NCI-H2081 (cell line): ENCODE measurements around the gene ARHGEF7.
"Not testable (repeated sequence)": the region's sequence is repeated elsewhere in the genome, so short reads cannot be mapped to it uniquely, and the experiment has no call there.

Source experiments
- DNase-seq, 2 experiments: peaks; one replicate each; lab custom pipeline; 2025; lab: John Stamatoyannopoulos, UW

Gene ARHGEF7

DNA sequence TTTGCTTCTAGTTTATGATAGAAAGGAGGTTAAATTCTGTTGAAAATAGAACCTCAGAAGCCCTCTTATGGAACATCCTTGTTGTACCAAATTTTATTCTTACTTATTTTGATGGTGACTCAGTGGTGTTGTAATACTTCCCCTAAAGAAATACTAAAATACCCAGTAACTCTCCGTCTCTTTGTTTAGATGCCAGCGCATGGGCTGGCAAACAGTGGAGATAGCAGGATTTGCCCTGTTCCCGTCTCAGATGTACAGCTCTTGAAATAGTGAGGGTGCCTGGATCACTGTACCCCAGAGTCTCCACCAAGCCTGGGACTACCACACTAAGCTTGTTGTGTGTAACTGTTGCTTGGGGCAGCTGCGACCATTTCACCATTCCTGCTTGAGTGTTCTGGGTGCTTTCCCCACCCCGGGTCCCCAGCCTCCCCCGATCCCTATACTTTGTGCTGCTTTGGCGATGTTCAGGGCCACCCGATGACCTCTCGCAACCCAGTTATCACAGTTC lies 138.3 kb downstream of the ARHGEF7 start:
- DNase-seq: no peak

DNA sequence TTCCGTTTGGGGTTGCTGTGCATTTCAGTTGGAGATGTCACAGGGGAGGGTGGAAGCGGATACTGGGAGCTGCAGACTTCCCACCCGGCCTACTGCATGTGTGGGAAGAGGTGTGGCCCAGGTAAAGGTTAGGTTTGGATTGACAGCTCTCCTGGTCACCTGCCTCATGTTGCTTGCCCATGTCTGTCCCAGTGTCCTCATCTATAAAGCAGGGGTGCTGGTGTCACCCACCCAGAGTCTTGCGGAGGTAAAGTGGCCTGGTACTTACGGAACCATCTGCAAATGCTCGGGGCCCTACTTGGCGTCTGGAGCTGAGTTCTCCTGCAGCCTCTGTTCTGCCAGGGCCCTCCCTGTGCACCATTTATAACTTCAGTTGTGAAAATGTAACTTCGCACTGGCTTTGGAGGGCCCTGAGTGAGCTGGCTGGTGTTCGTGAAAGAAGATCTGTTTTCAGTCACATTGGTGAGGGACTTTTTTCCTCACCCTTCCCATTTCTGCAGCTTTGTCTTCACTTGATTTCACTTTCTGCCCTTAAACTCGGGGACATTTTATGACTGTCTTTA lies 140.2 kb downstream of the ARHGEF7 start:
- DNase-seq: no peak

DNA sequence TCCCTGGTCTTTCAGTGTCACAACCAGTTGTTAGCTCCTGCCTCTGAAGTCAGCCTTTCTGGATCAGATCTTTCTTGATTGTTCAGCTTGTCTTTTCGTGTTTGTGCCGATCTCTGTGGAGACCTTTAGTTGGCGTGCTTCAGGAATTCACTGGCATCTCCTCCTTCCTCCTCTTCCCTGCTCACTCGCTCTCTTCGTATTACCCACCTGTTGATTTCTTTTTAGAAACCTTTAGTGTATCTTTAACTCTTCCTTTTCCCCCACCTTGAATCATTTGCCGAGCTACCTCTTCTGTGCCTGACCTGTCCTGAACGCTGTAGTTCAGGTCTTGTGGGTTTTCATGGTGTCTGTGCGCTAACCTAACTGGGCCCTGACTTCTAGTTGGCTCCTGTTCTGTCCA lies 141.3 kb downstream of the ARHGEF7 start:
- DNase-seq: no peak

DNA sequence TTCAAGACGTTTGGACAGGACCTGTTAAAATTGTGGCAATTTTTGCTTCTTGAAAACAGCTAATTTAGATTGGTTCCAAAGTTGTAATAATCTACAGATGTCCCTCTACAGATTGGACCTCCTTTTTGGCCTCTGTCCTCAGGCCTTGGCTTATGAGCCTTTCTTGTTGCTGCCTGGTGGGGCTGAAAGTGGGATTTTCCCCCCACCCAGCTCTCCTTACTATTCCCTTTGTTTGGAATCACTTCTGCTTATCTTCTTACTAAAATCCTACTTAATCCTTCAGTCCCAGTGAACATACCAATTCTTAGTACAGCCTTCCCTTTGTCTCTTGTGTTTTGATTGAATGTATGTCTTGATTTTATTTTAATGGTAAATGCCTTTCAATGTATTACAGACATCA lies 141.8 kb downstream of the ARHGEF7 start:
- no peak for DNase-seq

DNA sequence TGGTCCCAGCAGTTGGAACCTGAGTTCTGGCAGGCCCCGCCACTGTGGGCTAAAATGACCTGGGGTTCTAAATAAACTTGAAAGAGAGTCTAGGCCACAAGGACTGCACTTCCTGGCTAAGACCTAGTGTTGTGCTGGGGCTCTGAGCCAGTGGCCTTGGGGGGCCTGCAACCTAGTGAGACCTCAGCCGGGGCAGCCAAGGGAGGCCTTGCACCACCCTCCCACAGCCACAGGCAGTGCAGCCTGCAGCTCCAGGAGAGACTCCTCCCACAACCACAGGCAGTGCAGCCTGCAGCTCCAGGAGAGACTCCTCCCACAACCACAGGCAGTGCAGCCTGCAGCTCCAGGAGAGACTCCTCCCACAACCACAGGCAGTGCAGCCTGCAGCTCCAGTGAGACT lies 142.8 kb downstream of the ARHGEF7 start:
- not testable (repeated sequence) for DNase-seq

DNA sequence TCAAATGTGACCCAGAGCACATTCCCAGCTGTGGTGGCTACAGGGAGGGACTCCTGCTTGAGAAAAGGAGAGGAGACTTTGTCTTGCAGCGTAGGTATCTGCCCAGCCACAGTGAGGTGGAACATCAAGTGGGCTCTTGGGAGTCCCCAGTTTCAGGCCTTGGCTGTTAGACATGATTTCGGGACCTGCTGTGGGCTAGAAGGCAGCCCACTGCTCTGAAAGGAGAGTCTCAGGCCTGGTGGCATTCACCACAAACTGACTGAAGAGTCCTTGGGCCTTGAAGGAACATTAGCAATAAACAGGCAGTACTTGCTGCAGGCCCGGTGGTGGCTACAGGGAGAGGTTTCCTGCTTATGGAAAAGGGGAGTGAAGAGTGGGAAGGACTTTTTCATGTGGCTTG lies 143.5 kb downstream of the ARHGEF7 start:
- DNase-seq: no peak

DNA sequence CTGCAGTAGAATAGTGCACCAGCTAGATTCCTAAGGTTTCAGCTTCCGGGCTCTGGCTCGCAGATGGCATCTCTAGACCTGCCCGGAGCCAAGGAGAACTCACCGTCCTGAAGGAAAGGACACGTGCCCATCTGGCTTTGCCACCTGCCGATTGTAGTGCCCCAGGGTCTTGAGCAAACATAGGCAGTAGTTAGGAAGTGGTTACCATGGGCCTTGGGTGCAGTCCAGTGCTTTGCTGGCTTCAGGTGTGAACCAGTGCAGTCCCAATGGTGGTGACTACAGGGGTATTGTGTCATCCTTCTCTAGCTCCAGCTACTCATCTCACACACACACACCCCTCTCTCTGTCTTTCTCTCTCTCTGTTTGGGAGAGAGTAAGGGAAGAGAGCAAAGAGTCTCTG lies 143.9 kb downstream of the ARHGEF7 start:
- no peak for DNase-seq

DNA sequence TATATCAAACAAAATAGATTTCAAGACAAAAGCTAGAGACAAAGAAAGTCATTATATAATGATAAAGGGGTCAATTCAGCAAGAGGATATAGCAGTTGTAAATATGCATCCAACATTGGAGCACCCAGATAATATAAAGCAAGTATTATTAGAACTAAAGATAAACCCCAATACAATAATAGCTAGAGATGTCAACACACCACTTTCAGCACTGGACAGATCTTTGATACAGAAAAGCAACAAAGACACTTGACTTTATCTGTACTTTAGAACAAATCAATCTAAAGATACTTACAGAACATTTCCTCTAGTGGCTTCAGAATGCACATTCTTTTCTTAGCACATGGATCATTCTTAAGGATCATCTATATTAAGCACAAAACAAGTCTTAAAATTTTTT lies 146.2 kb downstream of the ARHGEF7 start:
- DNase-seq: no peak

DNA sequence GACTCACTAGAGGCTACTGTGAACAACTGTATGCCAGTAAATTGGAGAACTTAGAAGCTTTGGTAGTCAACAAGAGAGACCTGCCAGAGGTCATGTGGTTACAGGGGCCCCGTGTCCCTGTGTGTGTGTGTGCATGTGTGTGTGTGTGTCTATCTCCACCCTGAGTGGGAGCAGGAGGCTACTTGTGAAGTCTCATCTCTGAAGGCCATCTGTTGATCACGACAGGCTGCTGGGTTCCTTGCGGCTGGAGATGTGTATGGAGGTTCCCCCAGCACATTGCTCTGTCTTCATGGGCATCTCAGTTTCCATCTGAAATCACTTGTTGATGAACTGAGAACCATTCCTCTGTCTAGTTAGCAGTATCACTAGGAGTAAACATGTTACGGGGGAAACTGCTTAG lies 147.2 kb downstream of the ARHGEF7 start:
- DNase-seq: no peak

DNA sequence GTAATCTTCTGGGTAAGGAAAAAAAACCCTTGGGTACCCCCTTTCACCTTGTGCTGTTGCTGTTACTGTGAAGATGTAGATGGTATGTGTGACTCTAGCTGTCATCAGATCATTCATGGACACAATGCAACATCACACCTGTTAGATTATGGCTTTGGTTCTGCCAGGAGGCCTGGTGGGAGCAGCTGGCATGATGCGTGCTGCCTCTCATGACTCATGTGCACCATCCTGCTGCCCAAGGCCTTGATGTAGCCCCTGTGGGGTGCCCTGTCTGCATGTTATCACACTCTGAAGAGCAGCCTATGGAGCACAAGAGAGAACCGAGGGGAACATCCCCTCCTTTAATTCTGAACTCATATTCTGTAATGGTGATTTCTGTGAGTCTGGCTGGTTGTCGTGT lies 147.6 kb downstream of the ARHGEF7 start:
- peak in 1 of 2 experiments; percentile 19 for DNase-seq

DNA sequence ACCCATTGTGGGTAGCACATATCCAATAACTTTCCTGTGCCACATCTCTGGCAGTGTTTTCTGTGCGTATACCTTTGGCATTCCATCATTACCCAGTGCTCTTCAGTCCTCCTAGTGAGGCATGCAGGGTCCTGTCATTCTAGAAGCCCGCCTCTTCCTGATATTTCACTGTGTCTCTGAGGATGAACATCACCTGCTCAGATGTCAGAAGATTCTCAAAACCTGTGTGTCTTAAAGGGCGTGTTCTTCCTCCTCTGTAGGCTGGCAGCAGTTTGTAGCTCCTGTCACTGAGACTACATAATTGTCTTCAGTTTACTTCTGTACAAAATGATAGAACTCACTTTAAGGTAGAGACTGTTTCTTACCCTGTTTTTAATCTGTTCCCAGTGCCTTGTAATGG lies 148.5 kb downstream of the ARHGEF7 start:
- no peak for DNase-seq

DNA sequence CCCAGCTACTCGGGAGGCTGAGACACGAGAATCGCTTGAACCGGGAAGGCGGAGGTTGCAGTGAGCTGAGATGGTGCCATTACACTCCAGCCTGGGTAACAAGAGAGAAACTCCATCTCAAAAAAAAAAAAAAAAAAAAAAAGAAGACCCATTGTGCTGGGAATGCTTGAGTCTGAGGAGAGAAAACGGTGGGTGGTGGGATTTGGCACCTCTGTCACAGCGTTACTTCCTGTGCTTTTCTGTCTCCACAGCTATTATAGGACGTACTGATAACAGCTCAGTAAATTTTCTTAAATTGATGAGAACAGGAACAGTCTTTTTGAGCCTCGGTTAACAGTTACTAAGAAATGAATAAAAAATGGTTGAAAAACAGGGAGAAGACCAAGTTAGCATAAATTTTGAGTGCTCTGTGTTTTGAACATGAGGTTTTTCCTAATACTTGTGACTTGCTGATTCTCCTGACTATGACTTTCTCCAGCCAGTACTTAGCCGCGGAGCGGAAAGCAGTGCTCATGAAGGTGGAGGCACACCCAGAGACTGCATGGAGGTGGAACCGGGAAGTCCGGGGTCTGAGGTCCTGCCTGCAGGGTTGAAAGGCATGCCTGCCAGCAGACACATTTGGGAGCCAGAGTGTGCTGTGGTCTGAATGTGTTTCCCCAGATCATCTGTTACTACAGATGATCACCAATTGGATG lies 150.0 kb downstream of the ARHGEF7 start:
- no peak for DNase-seq

DNA sequence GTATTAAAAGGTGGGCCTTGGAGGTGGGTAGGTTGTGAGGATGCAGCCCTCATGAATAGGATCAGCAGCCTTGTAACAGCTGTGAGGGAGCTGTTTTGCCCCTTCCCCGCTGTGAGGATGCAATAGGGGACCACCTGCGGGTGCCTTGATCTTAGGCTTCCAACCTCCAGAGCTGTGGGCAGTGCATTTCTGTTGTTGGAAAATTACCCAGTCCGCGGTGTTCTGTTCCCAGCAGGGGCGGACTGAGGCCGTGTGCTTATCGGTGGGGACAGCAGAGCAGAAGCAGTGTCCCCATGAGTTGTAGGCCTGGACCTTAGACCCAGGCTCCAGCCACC lies 150.6 kb downstream of the ARHGEF7 start:
- DNase-seq: no peak

DNA sequence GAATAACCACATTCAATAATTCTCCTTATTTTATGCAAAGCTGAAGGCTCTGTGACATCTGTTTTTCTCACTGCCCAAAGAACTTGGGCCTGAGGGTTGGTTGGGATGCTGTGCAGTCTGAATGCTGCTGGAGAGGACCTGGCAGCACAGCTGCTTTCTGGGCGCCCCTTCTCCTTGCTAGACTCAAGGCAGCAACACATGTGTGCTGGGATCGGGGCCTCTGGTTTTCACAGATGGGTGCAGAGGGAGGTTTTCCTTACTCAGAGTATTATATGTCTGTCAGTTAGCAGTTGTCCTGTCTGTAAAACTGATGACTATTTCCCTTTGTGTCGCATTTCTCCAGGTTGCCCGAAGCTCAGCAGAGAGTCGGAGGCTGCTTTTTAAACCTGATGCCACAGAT lies 152.1 kb downstream of the ARHGEF7 start:
- DNase-seq: no peak

DNA sequence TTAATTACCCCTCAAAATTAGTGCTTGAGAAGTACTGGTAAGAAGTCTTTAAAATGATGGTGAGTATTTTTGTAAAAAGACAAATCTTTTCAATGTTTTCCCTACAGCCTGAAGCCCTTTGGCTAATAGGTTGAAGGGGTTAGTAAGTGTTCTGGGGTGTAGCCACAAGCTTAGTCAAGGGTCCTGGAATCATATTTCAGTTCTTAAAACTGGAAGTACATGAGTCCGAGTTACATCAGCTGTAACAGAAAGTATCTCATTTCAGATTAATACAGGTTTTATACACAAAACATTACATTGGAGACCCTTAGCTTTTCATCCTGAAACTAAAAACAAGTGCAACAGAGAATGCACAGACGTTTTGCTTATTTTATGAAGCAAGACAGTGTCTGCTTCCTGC lies 152.7 kb downstream of the ARHGEF7 start:
- DNase-seq: no peak

DNA sequence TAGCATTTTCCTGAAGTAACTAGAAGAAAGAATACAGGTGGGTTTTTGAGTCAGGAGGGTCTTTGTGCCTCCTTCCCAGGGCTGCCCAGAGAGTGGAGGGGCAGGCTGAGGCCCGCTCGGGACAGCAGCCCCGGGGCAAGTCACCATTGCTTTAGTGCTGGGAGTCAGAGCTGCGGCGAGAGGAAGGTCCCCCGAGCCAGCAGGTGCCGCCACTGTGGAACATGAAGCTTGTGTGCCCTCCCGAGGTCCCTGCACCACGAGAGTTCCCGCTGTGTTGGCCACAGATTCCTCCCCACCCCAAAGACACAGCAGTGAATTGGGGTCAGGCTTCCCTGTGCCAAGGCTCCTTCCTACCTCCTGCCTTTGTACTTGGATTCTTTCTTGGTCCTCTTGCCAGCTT lies 154.4 kb downstream of the ARHGEF7 start:
- no peak for DNase-seq

DNA sequence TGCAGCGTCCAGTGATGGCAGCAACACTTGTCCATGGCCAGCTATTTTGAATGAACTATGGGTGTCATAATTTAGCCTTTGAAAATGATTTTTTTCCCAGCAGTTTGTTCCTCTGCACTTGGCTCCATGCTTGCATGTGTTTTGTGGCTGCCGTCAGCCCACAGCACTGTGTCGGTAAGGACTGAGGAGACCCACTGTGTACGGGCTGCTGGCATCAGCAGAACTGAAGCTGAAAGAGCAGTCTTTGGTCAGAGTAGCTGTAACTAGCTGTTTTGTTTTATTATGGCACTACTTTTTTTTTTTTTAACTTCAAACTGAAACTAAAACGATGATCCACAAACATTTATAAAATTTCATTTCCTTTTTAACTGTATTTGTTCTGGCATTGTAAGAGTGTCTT lies 155.0 kb downstream of the ARHGEF7 start:
- no peak for DNase-seq

DNA sequence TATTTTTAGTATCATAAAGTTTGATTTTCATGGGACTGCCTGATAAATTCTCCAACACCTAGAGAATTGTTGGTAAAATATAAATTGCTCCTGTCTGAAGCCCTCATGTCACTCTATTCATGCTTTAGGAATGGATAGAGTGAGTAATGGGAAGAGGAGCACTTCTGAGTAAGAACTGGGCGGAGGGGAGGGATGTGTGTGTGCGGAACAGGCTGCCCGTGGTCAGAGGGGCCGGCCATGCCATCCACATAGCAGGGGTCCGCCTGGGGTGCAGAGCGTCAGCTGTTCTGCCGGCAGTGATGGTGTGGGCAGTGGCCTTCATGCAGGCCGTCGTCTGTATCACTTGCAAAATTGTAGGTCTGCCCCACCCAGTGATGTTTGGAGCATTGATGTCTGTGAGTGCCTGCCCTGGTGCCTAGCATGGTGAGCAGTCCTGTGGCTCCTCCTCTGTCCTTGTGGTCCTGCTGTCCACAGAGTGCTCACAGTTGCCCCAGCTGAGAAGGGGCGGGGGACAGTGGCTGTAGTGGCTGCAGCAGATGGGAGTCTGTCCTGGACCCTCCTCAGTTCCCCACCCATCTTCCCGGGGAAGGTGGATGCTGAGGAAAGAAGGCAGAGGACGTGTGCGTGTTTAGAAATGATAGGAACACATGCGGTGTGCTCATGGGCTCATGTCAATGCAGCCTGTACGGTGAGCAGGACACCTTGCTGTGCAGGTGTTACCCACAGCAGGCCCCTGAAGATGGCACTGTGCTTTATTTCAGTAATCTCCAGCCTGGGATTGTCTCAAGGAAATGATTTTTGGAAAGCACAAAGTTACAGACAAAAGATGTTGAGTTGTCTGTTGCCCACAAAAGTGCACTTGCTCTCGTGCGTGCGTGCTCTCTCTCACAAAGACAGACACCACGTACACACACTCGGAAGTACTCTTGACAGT lies 155.9 kb downstream of the ARHGEF7 start:
- DNase-seq: no peak

DNA sequence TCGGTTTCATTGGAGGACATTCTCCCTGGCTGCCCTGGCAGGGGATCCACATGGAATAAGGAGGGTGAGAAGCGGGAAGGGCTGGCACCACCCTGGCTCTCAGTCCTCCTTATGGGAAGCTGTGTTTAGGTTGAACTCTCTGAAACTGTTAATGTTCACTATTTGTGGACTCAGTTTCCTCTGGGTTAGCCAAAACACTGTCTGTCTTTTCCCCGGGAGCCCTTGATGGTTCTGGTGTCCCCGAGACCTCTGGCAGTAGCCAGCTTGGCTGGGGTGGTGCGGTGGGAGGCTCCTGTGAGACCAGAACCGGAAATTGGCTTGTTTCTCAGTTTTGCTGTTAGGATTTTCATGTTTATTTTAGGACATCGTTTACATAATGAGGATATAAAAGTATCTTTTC lies 157.0 kb downstream of the ARHGEF7 start:
- DNase-seq: no peak

DNA sequence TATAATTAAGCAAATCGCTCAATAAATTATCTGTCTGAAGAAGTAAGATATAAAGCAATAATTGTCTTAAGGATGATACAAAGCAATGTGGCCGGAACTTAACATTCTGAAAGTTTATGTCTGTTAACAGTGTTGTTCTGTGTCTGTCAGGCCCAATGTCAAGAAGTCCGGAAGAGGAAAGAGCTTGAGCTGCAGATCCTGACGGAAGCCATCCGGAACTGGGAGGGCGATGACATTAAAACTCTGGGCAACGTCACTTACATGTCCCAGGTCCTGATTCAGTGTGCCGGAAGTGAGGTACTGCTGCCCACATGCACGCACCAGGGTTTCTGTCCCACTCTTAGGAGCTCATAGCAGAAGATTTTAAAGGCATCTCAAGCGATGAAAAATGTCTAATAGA lies 160.3 kb downstream of the ARHGEF7 start:
- no peak for DNase-seq

DNA sequence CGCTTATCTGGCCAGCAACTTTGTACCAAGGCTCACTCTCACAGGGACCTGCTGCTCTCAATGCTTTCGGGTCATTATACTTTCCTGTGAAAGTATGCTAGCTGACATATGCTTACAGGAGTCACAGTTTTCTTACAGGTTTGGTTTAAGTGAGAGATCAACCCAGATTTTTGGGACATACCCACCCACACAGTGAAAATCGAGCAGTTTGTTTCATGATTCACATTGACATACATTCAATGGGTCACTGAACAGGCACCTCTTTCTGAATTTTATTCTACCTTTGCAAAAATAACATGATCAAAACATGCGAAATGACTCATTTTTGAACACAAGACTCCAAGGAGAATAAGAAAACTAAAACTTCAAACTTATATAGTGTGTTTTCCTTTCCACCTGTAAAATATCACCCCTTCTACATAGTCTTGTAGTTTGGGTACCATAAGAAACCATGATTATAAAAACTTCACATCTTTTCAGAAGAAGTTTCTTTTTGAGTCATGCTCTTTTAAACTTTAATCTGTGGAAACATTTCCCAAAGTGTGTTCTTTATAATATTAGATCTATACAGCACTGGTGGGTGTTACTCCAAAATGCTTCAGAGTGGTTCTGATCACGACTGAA lies 161.0 kb downstream of the ARHGEF7 start:
- DNase-seq: no peak

DNA sequence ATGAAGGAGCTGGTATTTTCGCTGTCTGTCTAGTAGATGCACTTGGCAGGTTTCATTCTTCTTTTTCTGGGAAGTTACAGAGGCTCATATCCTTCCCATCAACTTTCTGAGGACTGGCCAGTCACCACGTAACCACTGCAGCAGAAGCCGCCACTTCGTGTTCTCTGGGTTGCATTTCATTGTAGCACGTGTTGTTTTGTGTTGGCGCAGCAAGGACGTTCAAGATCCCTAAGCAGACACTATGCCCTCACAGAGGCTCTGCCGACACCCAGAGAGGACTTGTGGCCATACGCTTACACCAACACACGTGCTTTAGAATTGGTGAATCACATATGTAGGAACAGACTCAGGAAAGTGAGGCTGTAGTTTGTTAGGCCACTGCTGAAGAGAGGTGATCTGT lies 163.1 kb downstream of the ARHGEF7 start:
- DNase-seq: no peak
